GM10266 (cell line): Measurements from ENCODE around the gene BABAM2.

Source experiments
- DNase-seq: peaks from one replicate; pipeline ENCODE4 v3.0.0; 2012; ENCODE audit errors: extremely low spot score
- CTCF ChIP-seq: IDR thresholded peaks from 2 replicates; pipeline ENCODE4 v1.5.1; 2012; ENCODE audit warnings: mild to moderate bottlenecking, low read depth; ENCODE audit not compliant: control insufficient read depth, insufficient read depth; ENCODE audit errors: missing control alignments

Gene BABAM2

GRCh38 chr2:28274911-28275685 lies 384.6 kb downstream of the BABAM2 start:
- DNase-seq = no peak
- no peak for TF ChIP-seq CTCF

- peak; percentile 26 for DNase-seq
- no peak for TF ChIP-seq CTCF
These were observed 385.6 kb downstream of the BABAM2 start for GRCh38 chr2:28276076-28276618.

GRCh38 chr2:28276807-28277206 lies 386.3 kb downstream of the BABAM2 start:
- no peak for DNase-seq

GRCh38 chr2:28277466-28277865 lies 386.9 kb downstream of the BABAM2 start:
- TF ChIP-seq CTCF = no peak
- no peak for DNase-seq

More at GRCh38 chr2:28276807-28277206, 386.3 kb downstream of the BABAM2 start:
- TF ChIP-seq CTCF = no peak

- DNase-seq = no peak
- no peak for TF ChIP-seq CTCF
These were observed 388.8 kb downstream of the BABAM2 start for GRCh38 chr2:28279371-28279770.

GRCh38 chr2:28280619-28281018 lies 390.1 kb downstream of the BABAM2 start:
- no peak for TF ChIP-seq CTCF
- no peak for DNase-seq

GRCh38 chr2:28281739-28282138 lies 391.2 kb downstream of the BABAM2 start:
- no peak for TF ChIP-seq CTCF
- DNase-seq = no peak
